ENCODE measurements around the gene PUS1.

The PUS1 gene

DNA sequence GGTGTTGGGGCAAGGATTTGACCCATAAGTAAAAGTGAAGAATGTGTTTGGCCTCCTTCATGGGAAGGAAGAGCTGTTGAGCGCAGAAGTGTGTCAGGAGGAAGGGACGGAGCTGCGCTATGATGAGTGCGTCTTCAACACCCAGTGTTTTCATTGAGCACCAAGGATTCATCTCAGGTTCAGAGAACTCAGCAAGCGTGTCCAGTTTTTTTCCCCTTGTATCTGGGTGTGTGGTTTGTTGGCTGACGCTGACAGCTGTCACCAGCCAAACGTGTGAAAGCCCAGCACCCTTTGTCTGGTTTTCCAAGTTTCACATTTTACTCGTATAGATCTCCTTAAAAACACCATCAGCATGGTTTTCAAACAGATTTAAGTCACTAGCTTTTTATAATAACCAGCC, 33.0 kb downstream of the PUS1 start:
- no peak overlapping the region for H3K4me3 ChIP-seq (ENCODE audit: low read depth, low read length)
- POLR2A ChIA-PET, result no interaction called here

DNA sequence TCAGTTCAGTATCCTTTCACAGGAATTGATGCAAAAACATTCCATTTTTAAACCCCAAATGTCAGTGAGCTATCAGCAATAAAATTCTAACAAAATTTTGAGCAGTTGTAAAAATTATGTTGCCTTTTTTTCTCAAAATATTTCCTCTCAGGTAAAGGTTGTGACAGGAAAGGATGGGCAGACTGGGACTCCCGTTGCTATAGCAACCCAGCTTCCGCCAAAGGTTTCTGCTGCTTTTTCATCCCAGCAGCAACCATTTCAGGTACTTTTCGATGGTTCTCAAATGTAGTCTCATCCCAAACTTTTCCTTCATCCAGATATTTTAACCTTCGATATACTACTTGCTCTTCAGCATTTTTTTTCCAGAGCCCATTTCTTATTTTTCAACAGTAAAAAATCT, 34.3 kb downstream of the PUS1 start:
- POLR2A ChIA-PET, result no interaction called here
- CTCF ChIA-PET, result interaction anchor here (0.9 to 1.5 kb wide), 2 partner anchors 14 to 859 kb away, joined by 3 to 4 read pairs; partner anchors contain the start of gene EP400
- no peak for TF ChIP-seq CTCF (IDR thresholded peaks at IDR 0.05; ENCODE audit: insufficient read depth, low read length, missing control alignments)
- no peak for DNase-seq (ENCODE audit: low read depth, low spot score)
- no peak overlapping the region for H3K4me3 ChIP-seq (ENCODE audit: low read depth, low read length)

More for the DNA sequence above, 33.0 kb downstream of the PUS1 start:
- CTCF ChIA-PET, result interaction anchor here (1.5 kb wide), 1 partner anchor 857 kb away, joined by 3 read pairs; no protein-coding TSS in a partner anchor
- no peak for DNase-seq (ENCODE audit: low read depth, low spot score)
- no peak for TF ChIP-seq CTCF (IDR thresholded peaks at IDR 0.05; ENCODE audit: insufficient read depth, low read length, missing control alignments)

- POLR2A ChIA-PET, result no interaction called here
- CTCF ChIA-PET, result no interaction called here
- no peak for DNase-seq (ENCODE audit: low read depth, low spot score)
- H3K4me3 ChIP-seq (ENCODE audit: low read depth, low read length), result no peak overlapping the region
- TF ChIP-seq CTCF (IDR thresholded peaks at IDR 0.05; ENCODE audit: insufficient read depth, low read length, missing control alignments), result no peak
These were observed 36.0 kb downstream of the PUS1 start for GRCh38 chr12:131965073-131965472.

DNA sequence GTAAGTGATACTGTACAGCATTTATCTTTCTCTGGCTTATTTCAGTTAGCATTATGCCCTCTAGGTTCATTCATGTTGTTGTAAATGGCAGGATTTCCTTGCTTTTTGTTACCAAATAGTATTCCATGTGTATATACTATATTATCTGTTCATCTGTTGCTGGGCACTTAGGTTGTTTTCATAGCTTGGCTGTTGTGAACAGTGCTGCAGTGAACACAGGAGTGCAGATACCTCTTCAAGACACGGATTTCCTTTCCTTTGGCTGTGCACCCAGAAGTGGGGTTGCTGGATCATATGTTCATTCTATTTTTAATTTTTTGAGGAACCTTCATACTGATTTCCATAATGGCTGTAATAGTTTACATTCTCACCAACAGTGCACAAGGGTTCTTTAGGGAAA, 42.1 kb downstream of the PUS1 start:
- CTCF ChIA-PET, result no interaction called here
- POLR2A ChIA-PET, result no interaction called here
- no peak overlapping the region for H3K4me3 ChIP-seq (ENCODE audit: low read depth, low read length)
- no peak for TF ChIP-seq CTCF (IDR thresholded peaks at IDR 0.05; ENCODE audit: insufficient read depth, low read length, missing control alignments)
- DNase-seq (ENCODE audit: low read depth, low spot score), result no peak

DNA sequence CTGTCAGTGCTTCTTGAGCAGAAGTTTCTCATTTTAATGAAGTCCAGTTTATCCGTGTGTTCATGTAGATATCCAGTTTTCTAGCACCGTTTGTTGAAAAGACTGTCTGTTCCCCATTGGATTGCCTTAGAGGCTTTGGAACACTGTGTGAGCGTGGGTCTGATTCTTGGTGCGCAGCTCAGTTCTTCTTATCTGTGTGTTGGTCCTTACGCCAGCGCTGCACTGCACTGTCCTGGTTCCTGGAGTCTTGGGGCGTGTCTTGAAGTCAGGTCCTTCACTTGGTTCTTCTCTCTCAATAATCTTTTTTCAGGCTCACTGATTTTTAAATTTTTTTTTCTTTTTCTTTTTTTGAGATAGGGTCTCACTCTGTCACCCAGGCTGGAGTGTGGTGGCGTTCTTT, 46.2 kb downstream of the PUS1 start:
- H3K4me3 ChIP-seq (ENCODE audit: low read depth, low read length), result no peak overlapping the region
- DNase-seq (ENCODE audit: low read depth, low spot score), result no peak
- CTCF ChIA-PET, result no interaction called here
- POLR2A ChIA-PET, result no interaction called here
- no peak for TF ChIP-seq CTCF (IDR thresholded peaks at IDR 0.05; ENCODE audit: insufficient read depth, low read length, missing control alignments)

- no peak overlapping the region for H3K4me3 ChIP-seq (ENCODE audit: low read depth, low read length)
- DNase-seq (ENCODE audit: low read depth, low spot score), result no peak
- ChIA-PET POLR2A (no interaction called here), CTCF (interaction anchor here (0.8 to 1.2 kb wide), 2 partner anchors 21 to 875 kb away, joined by 3 read pairs; no protein-coding TSS in a partner anchor)
- TF ChIP-seq CTCF (IDR thresholded peaks at IDR 0.05; ENCODE audit: insufficient read depth, low read length, missing control alignments), result no peak
These were observed 50.5 kb downstream of the PUS1 start for GRCh38 chr12:131979606-131980005.

Measured in AG04449 (cell line).